SK-N-SH treated with all-trans-retinoic acid at 6 μM for 48 hours (cell line): Measurements from ENCODE around the gene ZNF844.

Experiments used
- ATAC-seq: fragments of 200-7000 bp; cut with Tn5 transposase; 3 replicates; pipeline ENCODE4 v1.9.1; 2020; ENCODE audit warnings: mild to moderate bottlenecking, moderate library complexity
- ARNTL ChIP-seq: fragments of 450-650 bp; formaldehyde crosslinking; IDR thresholded peaks from 2 replicates; pipeline ENCODE4 v1.5.0; 2020; ENCODE audit warnings: low read depth, mild to moderate bottlenecking, moderate library complexity, borderline replicate concordance
- BACH2 ChIP-seq: fragments of 250-450 bp; sonication (Bioruptor Pico); IDR thresholded peaks from 2 replicates; pipeline ENCODE4 v1.9.0; 2021; ENCODE audit warnings: mild to moderate bottlenecking, borderline replicate concordance
- CSDC2 ChIP-seq: fragments of 250-450 bp; sonication (Bioruptor Pico); IDR thresholded peaks from 2 replicates; pipeline ENCODE4 v1.5.0; 2020; ENCODE audit warnings: mild to moderate bottlenecking, moderate library complexity
- CSRNP3 ChIP-seq: fragments of 250-450 bp; sonication (Bioruptor Pico); IDR thresholded peaks from 2 replicates; pipeline ENCODE4 v1.5.1; 2021; ENCODE audit warnings: mild to moderate bottlenecking, moderate library complexity
- ESRRG ChIP-seq: fragments of 250-450 bp; sonication (Bioruptor Pico); IDR thresholded peaks from 2 replicates; pipeline ENCODE4 v1.6.1; 2021; ENCODE audit warnings: mild to moderate bottlenecking
- GLIS3 ChIP-seq: fragments of 250-450 bp; sonication (Bioruptor Pico); IDR thresholded peaks from 2 replicates; pipeline ENCODE4 v1.5.0; 2020; ENCODE audit warnings: mild to moderate bottlenecking, moderate library complexity
- ISL1 ChIP-seq: fragments of 250-450 bp; sonication (Bioruptor Pico); IDR thresholded peaks from 2 replicates; pipeline ENCODE4 v2.1.2; 2022; ENCODE audit warnings: mild to moderate bottlenecking, moderate library complexity
- OSR1 ChIP-seq: fragments of 250-450 bp; sonication (Bioruptor Pico); IDR thresholded peaks from 2 replicates; pipeline ENCODE4 v1.8.0; 2022; ENCODE audit warnings: moderate library complexity, mild to moderate bottlenecking, inconsistent platforms
- PATZ1 ChIP-seq: fragments of 250-450 bp; sonication (Bioruptor Pico); IDR thresholded peaks from 2 replicates; pipeline ENCODE4 v1.8.0; 2020; ENCODE audit warnings: mild to moderate bottlenecking, moderate library complexity, borderline replicate concordance
- POU6F1 ChIP-seq: fragments of 250-450 bp; sonication (Bioruptor Pico); IDR thresholded peaks from 2 replicates; pipeline ENCODE4 v1.8.0; 2021; ENCODE audit warnings: low read depth, mild to moderate bottlenecking, moderate library complexity, borderline replicate concordance
- PPARA ChIP-seq: fragments of 250-450 bp; sonication (Bioruptor Pico); IDR thresholded peaks from 2 replicates; pipeline ENCODE4 v1.5.0; 2020; ENCODE audit warnings: mild to moderate bottlenecking, borderline replicate concordance
- RARB ChIP-seq: fragments of 250-450 bp; sonication (Bioruptor Pico); IDR thresholded peaks from 2 replicates; pipeline ENCODE4 v1.8.0; 2021; ENCODE audit warnings: mild to moderate bottlenecking, moderate library complexity
- TCF4 ChIP-seq: fragments of 250-450 bp; sonication (Bioruptor Pico); IDR thresholded peaks from 2 replicates; pipeline ENCODE4 v1.8.0; 2021; ENCODE audit warnings: mild to moderate bottlenecking, moderate library complexity, borderline replicate concordance
- TOX ChIP-seq: fragments of 250-450 bp; sonication (Bioruptor Pico); IDR thresholded peaks from 2 replicates; pipeline ENCODE4 v1.8.0; 2021; ENCODE audit warnings: mild to moderate bottlenecking, moderate library complexity, borderline replicate concordance
- ZC3H10 ChIP-seq: fragments of 250-450 bp; sonication (Bioruptor Pico); IDR thresholded peaks from 2 replicates; pipeline ENCODE4 v1.5.1; 2021; ENCODE audit warnings: mild to moderate bottlenecking, moderate library complexity
- ZFP3 ChIP-seq: fragments of 250-450 bp; sonication (Bioruptor Pico); IDR thresholded peaks from 2 replicates; pipeline ENCODE4 v1.5.0; 2020; ENCODE audit warnings: mild to moderate bottlenecking, moderate library complexity
- ZFP30 ChIP-seq: fragments of 450-650 bp; formaldehyde crosslinking; IDR thresholded peaks from 2 replicates; pipeline ENCODE4 v1.5.0; 2022; ENCODE audit warnings: mild to moderate bottlenecking, moderate library complexity
- ZNF70 ChIP-seq: fragments of 450-650 bp; formaldehyde crosslinking; IDR thresholded peaks from 2 replicates; pipeline ENCODE4 v1.5.0; 2020; ENCODE audit warnings: mild to moderate bottlenecking, moderate library complexity
- ZNF8 ChIP-seq: fragments of 450-650 bp; formaldehyde crosslinking; IDR thresholded peaks from 2 replicates; pipeline ENCODE4 v1.5.0; 2020; ENCODE audit warnings: mild to moderate bottlenecking, moderate library complexity
- TF ChIP-seq, protein P1 (sequence below): fragments of 250-450 bp; sonication (Bioruptor Pico); IDR thresholded peaks from 2 replicates; pipeline ENCODE4 v1.5.1; 2020; ENCODE audit warnings: low read depth, mild to moderate bottlenecking, moderate library complexity
- TF ChIP-seq, protein P2 (sequence below): fragments of 250-450 bp; sonication (Bioruptor Pico); IDR thresholded peaks from 2 replicates; pipeline ENCODE4 v1.5.0; 2020; ENCODE audit warnings: mild to moderate bottlenecking, moderate library complexity

Gene ZNF844

DNA sequence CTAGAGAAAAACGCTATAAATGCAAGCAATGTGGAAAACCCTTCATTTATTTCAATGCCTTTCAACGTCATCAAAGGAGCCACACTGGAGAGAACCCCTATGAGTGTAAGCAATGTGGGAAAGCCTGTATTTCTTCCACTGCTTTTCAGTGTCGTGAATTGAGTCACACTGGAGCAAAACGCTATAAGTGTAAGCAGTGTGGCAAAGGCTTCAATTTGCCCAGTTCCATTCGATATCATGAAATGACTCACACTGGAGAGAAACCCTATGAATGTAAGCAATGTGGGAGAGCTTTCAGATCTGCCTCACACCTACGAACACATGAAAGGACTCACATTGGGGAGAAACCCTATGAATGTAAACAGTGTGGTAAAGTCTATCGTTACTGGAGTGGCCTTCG, 48.2 kb downstream of the ZNF844 start (continued):
- TF ChIP-seq ZNF70 (CRISPR knock-in tag) (no peak), PPARA (CRISPR knock-in tag) (no peak), CSRNP3 (CRISPR knock-in tag) (no peak)

DNA sequence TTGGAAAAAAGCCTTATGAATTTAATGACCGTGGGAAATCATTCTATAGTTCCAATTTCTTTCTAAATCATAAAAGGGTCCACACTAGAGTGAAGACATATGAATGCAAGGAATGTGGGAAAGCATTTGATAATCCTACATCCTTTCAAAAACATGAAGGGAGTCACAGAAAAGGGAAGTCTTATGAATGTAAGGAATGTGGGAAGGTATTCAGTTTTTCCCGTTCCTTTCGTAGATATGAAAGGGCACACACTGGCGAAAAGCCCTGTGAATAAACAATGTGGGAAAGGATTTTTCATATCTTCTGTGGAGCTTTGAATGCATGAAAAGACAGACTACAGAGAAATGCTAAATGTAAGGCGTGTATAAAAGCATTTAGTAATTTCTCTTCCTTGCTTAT, 48.6 kb downstream of the ZNF844 start:
- ATAC-seq: no peak
- TF ChIP-seq TCF4 (CRISPR knock-in tag) (no peak), ARNTL (no peak), CSDC2 (CRISPR knock-in tag) (no peak), GLIS3 (no peak), ISL1 (CRISPR knock-in tag) (no peak), PPARA (CRISPR knock-in tag) (no peak), ZNF8 (CRISPR knock-in tag) (no peak), OSR1 (no peak), ESRRG (CRISPR knock-in tag) (no peak), ZNF70 (CRISPR knock-in tag) (no peak), ZFP30 (CRISPR knock-in tag) (no peak), TOX (CRISPR knock-in tag) (no peak), BACH2 (CRISPR knock-in tag) (no peak), ZC3H10 (no peak), PATZ1 (CRISPR knock-in tag) (no peak), ZFP3 (CRISPR knock-in tag) (no peak)
- TF ChIP-seq, protein P1, sequence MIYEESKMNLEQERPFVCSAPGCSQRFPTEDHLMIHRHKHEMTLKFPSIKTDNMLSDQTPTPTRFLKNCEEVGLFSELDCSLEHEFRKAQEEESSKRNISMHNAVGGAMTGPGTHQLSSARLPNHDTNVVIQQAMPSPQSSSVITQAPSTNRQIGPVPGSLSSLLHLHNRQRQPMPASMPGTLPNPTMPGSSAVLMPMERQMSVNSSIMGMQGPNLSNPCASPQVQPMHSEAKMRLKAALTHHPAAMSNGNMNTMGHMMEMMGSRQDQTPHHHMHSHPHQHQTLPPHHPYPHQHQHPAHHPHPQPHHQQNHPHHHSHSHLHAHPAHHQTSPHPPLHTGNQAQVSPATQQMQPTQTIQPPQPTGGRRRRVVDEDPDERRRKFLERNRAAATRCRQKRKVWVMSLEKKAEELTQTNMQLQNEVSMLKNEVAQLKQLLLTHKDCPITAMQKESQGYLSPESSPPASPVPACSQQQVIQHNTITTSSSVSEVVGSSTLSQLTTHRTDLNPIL (CRISPR knock-in tag): no peak
- TF ChIP-seq, protein P2, sequence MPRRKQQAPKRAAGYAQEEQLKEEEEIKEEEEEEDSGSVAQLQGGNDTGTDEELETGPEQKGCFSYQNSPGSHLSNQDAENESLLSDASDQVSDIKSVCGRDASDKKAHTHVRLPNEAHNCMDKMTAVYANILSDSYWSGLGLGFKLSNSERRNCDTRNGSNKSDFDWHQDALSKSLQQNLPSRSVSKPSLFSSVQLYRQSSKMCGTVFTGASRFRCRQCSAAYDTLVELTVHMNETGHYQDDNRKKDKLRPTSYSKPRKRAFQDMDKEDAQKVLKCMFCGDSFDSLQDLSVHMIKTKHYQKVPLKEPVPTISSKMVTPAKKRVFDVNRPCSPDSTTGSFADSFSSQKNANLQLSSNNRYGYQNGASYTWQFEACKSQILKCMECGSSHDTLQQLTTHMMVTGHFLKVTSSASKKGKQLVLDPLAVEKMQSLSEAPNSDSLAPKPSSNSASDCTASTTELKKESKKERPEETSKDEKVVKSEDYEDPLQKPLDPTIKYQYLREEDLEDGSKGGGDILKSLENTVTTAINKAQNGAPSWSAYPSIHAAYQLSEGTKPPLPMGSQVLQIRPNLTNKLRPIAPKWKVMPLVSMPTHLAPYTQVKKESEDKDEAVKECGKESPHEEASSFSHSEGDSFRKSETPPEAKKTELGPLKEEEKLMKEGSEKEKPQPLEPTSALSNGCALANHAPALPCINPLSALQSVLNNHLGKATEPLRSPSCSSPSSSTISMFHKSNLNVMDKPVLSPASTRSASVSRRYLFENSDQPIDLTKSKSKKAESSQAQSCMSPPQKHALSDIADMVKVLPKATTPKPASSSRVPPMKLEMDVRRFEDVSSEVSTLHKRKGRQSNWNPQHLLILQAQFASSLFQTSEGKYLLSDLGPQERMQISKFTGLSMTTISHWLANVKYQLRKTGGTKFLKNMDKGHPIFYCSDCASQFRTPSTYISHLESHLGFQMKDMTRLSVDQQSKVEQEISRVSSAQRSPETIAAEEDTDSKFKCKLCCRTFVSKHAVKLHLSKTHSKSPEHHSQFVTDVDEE (CRISPR knock-in tag): no peak

DNA sequence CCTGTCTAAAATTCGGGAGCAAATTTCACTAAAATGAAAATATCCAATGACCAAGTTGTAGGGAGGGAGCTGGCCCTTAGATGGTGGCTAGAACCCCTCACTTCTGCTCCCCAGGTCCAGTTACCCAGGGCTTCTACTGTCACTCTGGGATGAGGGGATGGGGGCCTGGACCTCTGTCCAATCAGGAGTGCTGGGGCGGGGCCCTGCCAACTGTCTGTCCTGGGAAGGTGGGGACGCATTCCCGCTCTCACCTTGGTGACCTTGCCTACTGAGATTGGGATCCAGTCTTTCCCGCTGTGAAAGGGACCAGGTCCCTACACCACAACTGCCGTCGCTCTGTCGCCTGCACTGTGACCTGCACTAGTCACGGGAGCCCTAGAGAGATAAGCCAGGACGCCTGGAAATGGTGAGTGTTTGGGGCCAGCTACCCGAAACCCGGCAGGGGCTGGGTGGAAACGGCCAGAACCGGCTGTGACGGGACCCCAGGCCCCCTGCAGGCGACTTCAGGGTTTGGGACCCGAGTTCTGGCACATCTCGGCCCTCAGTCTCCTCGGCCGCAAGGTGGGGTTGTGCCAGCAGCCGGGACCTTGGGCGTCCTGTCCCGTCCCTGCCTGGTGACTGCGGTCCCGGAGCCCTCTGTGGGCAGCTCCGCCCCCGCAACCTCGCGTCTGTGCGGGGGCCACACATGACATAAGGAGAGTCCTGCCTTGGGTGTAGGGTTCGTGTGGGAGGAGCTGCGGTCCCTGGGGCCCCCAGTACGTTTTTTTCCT, 52.9 kb downstream of the ZNF844 start:
- ATAC-seq: no peak
- TF ChIP-seq POU6F1 (no peak), OSR1 (no peak), ZNF70 (CRISPR knock-in tag) (no peak), ZFP30 (CRISPR knock-in tag) (no peak), ARNTL (no peak), TCF4 (CRISPR knock-in tag) (no peak), CSDC2 (CRISPR knock-in tag) (no peak), RARB (CRISPR knock-in tag) (no peak), ZC3H10 (no peak), ISL1 (CRISPR knock-in tag) (no peak), ZNF8 (CRISPR knock-in tag) (no peak), PATZ1 (CRISPR knock-in tag) (no peak)
- TF ChIP-seq, protein P2 (CRISPR knock-in tag): no peak
- TF ChIP-seq, protein P1 (CRISPR knock-in tag): no peak
